Measurements from ENCODE around the gene CLTC. TPM values are rescaled to one million over a fixed set of nuclear protein-coding genes. Genes with fewer than 3 reads are reported as not detected.

The CLTC gene
- total and polyA plus RNA-seq, 10 donors: 47.8 to 289 (median 236) TPM

GRCh38 chr17:59678918-59679317 is 59.2 kb downstream of the CLTC start:
- 49 to 94% (median 51%) methylated on average over 2 of the region's 2 CpGs for WGBS, 5 donors
- H3K4me3 ChIP-seq: no peak overlapping the region
- no peak for DNase-seq
- no peak overlapping the region for H3K27ac ChIP-seq
- H3K4me1 ChIP-seq: peaks cover 0 to 29% (median 15%) of the 10 kb centered on the region in 6 donors
- no peak for TF ChIP-seq CTCF (IDR thresholded peaks at IDR 0.05 in 8 of 11, conservative IDR thresholded peaks at IDR 0.05 in 3 of 11)
- H3K9me3 ChIP-seq: no peaks in the 10 kb centered on the region
- H3K27me3 ChIP-seq (replicated peaks in 1 of 7): no peaks in the 10 kb centered on the region
- H3K36me3 ChIP-seq: peaks cover 14 to 100% (median 96%) of the 10 kb centered on the region in 6 donors
- intact Hi-C loops (cut with DNase I; ENCODE audit: low total_unique reads): no loop called here

GRCh38 chr17:59680314-59680713 is 60.6 kb downstream of the CLTC start:
- Histone ChIP-seq H3K27ac (no peak overlapping the region), H3K4me1 (peaks cover 0 to 15% (median 4%) of the 10 kb centered on the region in 6 donors), H3K27me3 (replicated peaks in 1 of 7) (no peaks in the 10 kb centered on the region), H3K36me3 (peaks cover 14 to 100% (median 99%) of the 10 kb centered on the region in 6 donors), H3K9me3 (no peaks in the 10 kb centered on the region), H3K4me3 (no peak overlapping the region)
- TF ChIP-seq POLR2AphosphoS5 (IDR thresholded peaks at IDR 0.05) (no peak), CTCF (IDR thresholded peaks at IDR 0.05 in 8 of 11, conservative IDR thresholded peaks at IDR 0.05 in 3 of 11) (no peak), POLR2A (IDR thresholded peaks at IDR 0.05) (no peak)
- intact Hi-C loops (cut with DNase I; ENCODE audit: low total_unique reads): no loop called here
- 87 to 92% (median 92%) methylated on average over 4 of the region's 4 CpGs for WGBS, 5 donors
- no peak for DNase-seq

GRCh38 chr17:59683283-59683682 is 63.6 kb downstream of the CLTC start:
- H3K27me3 ChIP-seq (replicated peaks in 1 of 7): no peaks in the 10 kb centered on the region
- H3K4me3 ChIP-seq: no peak overlapping the region
- intact Hi-C loops (cut with DNase I; ENCODE audit: low total_unique reads): no loop called here
- TF ChIP-seq POLR2AphosphoS5 (IDR thresholded peaks at IDR 0.05): no peak
- no peak for TF ChIP-seq POLR2A (IDR thresholded peaks at IDR 0.05)
- no peak for TF ChIP-seq CTCF (IDR thresholded peaks at IDR 0.05 in 8 of 11, conservative IDR thresholded peaks at IDR 0.05 in 3 of 11)
- no peak for DNase-seq
- no peak overlapping the region for H3K27ac ChIP-seq
- peaks cover 16 to 100% (median 98%) of the 10 kb centered on the region in 6 donors for H3K36me3 ChIP-seq
- H3K9me3 ChIP-seq: no peaks in the 10 kb centered on the region
- peaks cover 0 to 13% (median 0%) of the 10 kb centered on the region in 6 donors for H3K4me1 ChIP-seq

- intact Hi-C loops (cut with DNase I; ENCODE audit: low total_unique reads): no loop called here
- Histone ChIP-seq H3K4me1 (peaks cover 0 to 21% (median 0%) of the 10 kb centered on the region in 6 donors), H3K27me3 (replicated peaks in 1 of 7) (no peaks in the 10 kb centered on the region), H3K4me3 (no peak overlapping the region), H3K27ac (no peak overlapping the region), H3K9me3 (no peaks in the 10 kb centered on the region), H3K36me3 (peaks cover 13 to 100% (median 90%) of the 10 kb centered on the region in 6 donors)
- no peak for TF ChIP-seq POLR2AphosphoS5 (IDR thresholded peaks at IDR 0.05)
- TF ChIP-seq CTCF (IDR thresholded peaks at IDR 0.05 in 8 of 11, conservative IDR thresholded peaks at IDR 0.05 in 3 of 11): no peak
- TF ChIP-seq POLR2A (IDR thresholded peaks at IDR 0.05): no peak
- no peak for DNase-seq
- 91 to 96% (median 92%) methylated on average over 6 of the region's 6 CpGs for WGBS, 5 donors
Measured at GRCh38 chr17:59684967-59685366, 65.3 kb downstream of the CLTC start.

Data from spleen (tissue), 11 donors.